OCI-LY7 (cell line): ENCODE data around the gene SPG21. TPM values are rescaled to one million over a fixed set of nuclear protein-coding genes. Genes with fewer than 3 reads are reported as not detected.

ENCODE experiments used
- Bru-seq: library from RNA; stranded (reverse); fragments of 400-500 nt; gene quantifications from one replicate; lab custom pipeline; 2021; lab: Mats Ljungman, UMichigan
- BruChase-seq, 2 experiments: library from RNA; stranded (reverse); fragments of 400-500 nt; gene quantifications; one replicate each; lab custom pipeline; 2021; lab: Mats Ljungman, UMichigan
- BruUV-seq: library from RNA; stranded (reverse); fragments of 400-500 nt; replicated peaks from 2 replicates; lab custom pipeline; 2021; lab: Mats Ljungman, UMichigan
- CTCF ChIA-PET: fragments of 300-600 bp; sonication (Branson Sonifier 250); formaldehyde crosslinking; loops from one replicate; lab custom pipeline; 2022; ENCODE audit warnings: antibody characterized with exemption; ENCODE audit not compliant: unreplicated experiment; lab: Charles Lee
- POLR2A ChIA-PET: fragments of 300-600 bp; sonication (Branson Sonifier 250); formaldehyde crosslinking; loops from one replicate; lab custom pipeline; 2022; ENCODE audit warnings: antibody characterized with exemption; lab: Charles Lee
- DNase-seq: peaks from one replicate; pipeline ENCODE4 v3.0.0-alpha.2; 2015; ENCODE audit warnings: low spot score
- H2AFZ ChIP-seq: fragments of 200-600 bp; sonication (generic), shearing (Covaris generic); 2 replicates; pipeline ENCODE4 v1.6.1; 2014; ENCODE audit warnings: mild to moderate bottlenecking, antibody characterized with exemption, low read length, moderate library complexity
- H3K27ac ChIP-seq: fragments of 200-600 bp; sonication (generic); 2 replicates; pipeline ENCODE4 v1.5.1; 2014; ENCODE audit warnings: mixed run types, low read depth, mild to moderate bottlenecking, moderate library complexity, low read length, inconsistent platforms; ENCODE audit not compliant: poor library complexity, severe bottlenecking
- H3K36me3 ChIP-seq: fragments of 200-600 bp; sonication (generic); 2 replicates; pipeline ENCODE4 v1.6.1; 2014; ENCODE audit warnings: mild to moderate bottlenecking, antibody characterized with exemption, low read length, moderate library complexity, mixed read lengths; ENCODE audit not compliant: insufficient read depth
- H3K4me1 ChIP-seq: fragments of 200-600 bp; sonication (generic); 2 replicates; pipeline ENCODE4 v1.5.1; 2014; ENCODE audit warnings: mild to moderate bottlenecking, low read length; ENCODE audit not compliant: insufficient read depth, poor library complexity, severe bottlenecking
- H3K4me2 ChIP-seq: fragments of 200-600 bp; sonication (generic); 2 replicates; pipeline ENCODE4 v1.6.1; 2014; ENCODE audit warnings: mild to moderate bottlenecking, low read length
- H3K4me3 ChIP-seq: fragments of 200-600 bp; sonication (generic); 2 replicates; pipeline ENCODE4 v1.5.1; 2014; ENCODE audit warnings: mild to moderate bottlenecking, low read depth, low read length; ENCODE audit not compliant: poor library complexity, severe bottlenecking
- H3K79me2 ChIP-seq: fragments of 200-600 bp; sonication (generic); 2 replicates; pipeline ENCODE4 v1.6.1; 2016; ENCODE audit warnings: low read depth, mild to moderate bottlenecking, low read length, moderate library complexity, mixed read lengths; ENCODE audit not compliant: insufficient read depth
- H3K9me2 ChIP-seq: fragments of 200-600 bp; sonication (generic); 2 replicates; pipeline ENCODE4 v1.6.1; 2016; ENCODE audit warnings: mild to moderate bottlenecking, low read length, mixed read lengths; ENCODE audit not compliant: insufficient read depth
- H3K9me3 ChIP-seq: fragments of 200-600 bp; sonication (generic); 2 replicates; pipeline ENCODE4 v1.6.1; 2014; ENCODE audit warnings: mild to moderate bottlenecking, mixed run types, low read length, mixed read lengths
- H4K20me1 ChIP-seq: fragments of 200-600 bp; sonication (generic); 2 replicates; pipeline ENCODE4 v1.6.1; 2014; ENCODE audit warnings: mild to moderate bottlenecking, antibody characterized with exemption, low read length, moderate library complexity, mixed read lengths; ENCODE audit not compliant: insufficient read depth
- CTCF ChIP-seq: fragments of 200-600 bp; sonication (generic); conservative IDR thresholded peaks from 2 replicates; pipeline ENCODE4 v1.5.1; 2014; ENCODE audit warnings: mild to moderate bottlenecking, antibody characterized with exemption, low read length, moderate library complexity, mixed read lengths
- EZH2phosphoT487 ChIP-seq: fragments of 200-600 bp; sonication (generic); IDR thresholded peaks from 2 replicates; pipeline ENCODE4 v1.6.1; 2018; ENCODE audit warnings: low read depth, borderline replicate concordance, mild to moderate bottlenecking, mixed run types, antibody characterized with exemption, low read length, moderate library complexity, mixed read lengths
- intact Hi-C: fragments of 100-400 bp; cut with micrococcal nuclease; formaldehyde crosslinking; loops from one replicate; pipeline ENCODE4 v1.10.0; 2022; ENCODE audit not compliant: unreplicated experiment
- long read RNA-seq: library from polyadenylated mRNA; stranded (forward); transcript quantifications from one replicate; pipeline ENCODE4 v2.0.0, GENCODE V29; 2022
- total RNA-seq, 2 experiments: library from RNA; depleted of rRNA in 1 of 2; stranded (reverse); fragments of >200 nt in 1 of 2; shearing (Covaris generic) in 1 of 2; gene quantifications; 2 replicates each; pipeline ENCODE4 v1.2.3, GENCODE V29; 2014 to 2022

Gene SPG21, protein sequence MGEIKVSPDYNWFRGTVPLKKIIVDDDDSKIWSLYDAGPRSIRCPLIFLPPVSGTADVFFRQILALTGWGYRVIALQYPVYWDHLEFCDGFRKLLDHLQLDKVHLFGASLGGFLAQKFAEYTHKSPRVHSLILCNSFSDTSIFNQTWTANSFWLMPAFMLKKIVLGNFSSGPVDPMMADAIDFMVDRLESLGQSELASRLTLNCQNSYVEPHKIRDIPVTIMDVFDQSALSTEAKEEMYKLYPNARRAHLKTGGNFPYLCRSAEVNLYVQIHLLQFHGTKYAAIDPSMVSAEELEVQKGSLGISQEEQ
- 49.6 and 56.4 TPM in 2 replicates for total RNA-seq (2014; rRNA removed; shearing (Covaris generic))
- 83.9 and 95.4 TPM in 2 replicates for total RNA-seq (2022)
- Bru-seq, nascent RNA: percentile 74 among the genes with signal in this experiment
- percentile 91 among the genes with signal in this experiment for BruChase-seq, experiment 1, labeled RNA remaining after a 6-hour chase
- BruChase-seq, experiment 2, labeled RNA remaining after a 2-hour chase: percentile 79 among the genes with signal in this experiment
- long read RNA-seq, transcript SPG21-201 (9 exons, 1,822 nt): major isoform, 191 of 234 reads
- long read RNA-seq, partial matches to known transcripts: 24 of 234 reads
- long read RNA-seq, other reads (novel, unspliced or antisense): 18 of 234 reads

- BruUV-seq: no TSS peak
- CTCF ChIA-PET: no interaction called here
- intact Hi-C loops: loop anchor here (2.0 kb wide), 1 partner anchor 307 kb away; the partner anchor contains the start of gene RNU5A-1
- Histone ChIP-seq H3K4me2 (peak within 1 kb of the TSS; percentile 70), H3K9me2 (no peaks in the 10 kb centered on the region), H3K36me3 (peaks cover 16% of the 10 kb centered on the region; the same call in 1 of the 2 replicates), H2AFZ (peak within 1 kb of the TSS; percentile 79), H4K20me1 (no peaks in the 10 kb centered on the region), H3K79me2 (peaks cover 33% of the 10 kb centered on the region; the same call in 1 of the 2 replicates), H3K9me3 (no peaks in the 10 kb centered on the region), H3K27ac (peak within 1 kb of the TSS; percentile 61), H3K4me3 (peak within 1 kb of the TSS; percentile 98), H3K4me1 (peaks cover 38% of the 10 kb centered on the region)
- DNase-seq: peak; percentile 94
- POLR2A ChIA-PET: interaction anchor here (0.5 kb wide), 1 partner anchor 196 kb away, joined by 3 read pairs; the partner anchor contains the start of gene CLPX
- TF ChIP-seq CTCF: no peak
- no peak for TF ChIP-seq EZH2phosphoT487
Observed at GRCh38 chr15:64989416-64990167, at the start of gene SPG21. Gene SPG21 (minus strand): TSS chr15:64989914. CDS start chr15:64983569, 6,345 bp downstream.

- ChIA-PET POLR2A (interaction anchor here (0.9 kb wide), 1 partner anchor 21 kb away, joined by 3 read pairs; no protein-coding TSS in a partner anchor), CTCF (no interaction called here)
- no peaks in the 10 kb centered on the region for H4K20me1 ChIP-seq
- H3K36me3 ChIP-seq: no peaks in the 10 kb centered on the region
- no peak overlapping the region for H3K4me2 ChIP-seq
- no peaks in the 10 kb centered on the region for H3K9me3 ChIP-seq
- H3K4me3 ChIP-seq: no peak overlapping the region
- no TSS peak for BruUV-seq
- peaks cover 2% of the 10 kb centered on the region for H3K4me1 ChIP-seq
- H2AFZ ChIP-seq: no peak overlapping the region
- H3K27ac ChIP-seq: no peak overlapping the region
- intact Hi-C loops: loop anchor here (10.0 kb wide), 1 partner anchor 146 kb away; the partner anchor contains the start of gene CLPX
- no peaks in the 10 kb centered on the region for H3K9me2 ChIP-seq
- H3K79me2 ChIP-seq: no peaks in the 10 kb centered on the region
- DNase-seq: no peak
- no peak for TF ChIP-seq EZH2phosphoT487
- no peak for TF ChIP-seq CTCF
Observed at GRCh38 chr15:65038836-65039235, 49.1 kb upstream of the SPG21 start.
